HG03159 (cell line): ENCODE data around the gene CHST5.

ENCODE experiments used
- ATAC-seq: cut with Tn5 transposase; IDR thresholded peaks from one replicate; pipeline ENCODE4 v1.9.1; 2021; ENCODE audit warnings: mild to moderate bottlenecking, moderate library complexity; ENCODE audit not compliant: unreplicated experiment

CHST5 gene

GRCh38 chr16:75479421-75479990, 56.4 kb downstream of the CHST5 start:
- ATAC-seq, result no peak
